Renal cortex interstitium (tissue), 11 donors: Measurements from ENCODE around the gene HEY2. TPM values are rescaled to one million over a fixed set of nuclear protein-coding genes. Genes with fewer than 3 reads are reported as not detected.

Source experiments
- DNase-seq, 11 donors: peaks; one replicate each; pipeline ENCODE4 v3.0.0-alpha.2; 2013; ENCODE audit warnings: low read depth in 9 of 11, low spot score in 4 of 11; ENCODE audit errors: extremely low read depth in 1 of 11
- polyA plus RNA-seq, 3 donors: library from polyadenylated mRNA; unstranded; fragments of 120-200 nt; gene quantifications; one replicate each; pipeline ENCODE4 v1.2.1, GENCODE V29; 2013; ENCODE audit not compliant: insufficient read length in 3 of 3

Gene HEY2
- polyA plus RNA-seq, 3 donors: 7.0 to 7.6 (median 7.3) TPM

DNA sequence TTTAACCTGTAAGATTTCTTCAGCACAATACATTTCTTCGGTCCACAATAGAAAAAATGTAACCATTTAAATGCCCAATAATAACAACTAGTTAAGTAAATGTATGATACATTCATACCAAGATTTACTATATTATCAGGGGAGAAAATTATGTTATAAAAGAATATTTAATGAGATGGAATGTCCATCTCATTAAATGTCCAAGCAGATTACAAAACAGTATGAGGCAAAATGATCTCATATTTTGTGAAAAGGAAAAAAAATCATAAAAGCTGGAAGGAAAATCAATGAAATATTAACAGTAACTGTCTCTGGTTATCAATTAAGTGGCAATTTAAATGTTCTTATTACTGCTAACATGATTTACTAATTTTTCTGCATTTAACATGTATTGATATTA lies 10.1 kb upstream of the HEY2 start:
- DNase-seq: no peak

- no peak for DNase-seq
Observed at GRCh38 chr6:125741336-125741735, 8.1 kb upstream of the HEY2 start.

DNA sequence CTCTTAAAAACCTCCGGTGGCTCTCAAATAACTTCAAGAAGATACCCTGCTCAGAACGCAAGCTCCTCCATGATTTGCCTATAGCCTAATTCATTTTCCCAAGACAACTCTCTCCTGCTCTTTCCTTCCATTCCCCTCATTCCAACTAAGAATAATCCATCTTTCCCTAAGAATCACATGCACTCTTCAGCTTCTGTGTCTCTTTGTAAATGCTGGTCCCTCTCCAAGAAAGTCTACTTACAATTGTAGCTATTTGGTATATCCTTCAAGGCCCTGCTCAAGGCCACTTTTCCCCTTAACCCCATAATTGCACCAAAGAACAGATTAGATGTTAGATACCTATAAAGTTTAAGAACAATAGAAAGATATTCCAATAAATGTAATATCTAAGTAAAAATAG lies 7.4 kb upstream of the HEY2 start:
- DNase-seq: no peak

DNA sequence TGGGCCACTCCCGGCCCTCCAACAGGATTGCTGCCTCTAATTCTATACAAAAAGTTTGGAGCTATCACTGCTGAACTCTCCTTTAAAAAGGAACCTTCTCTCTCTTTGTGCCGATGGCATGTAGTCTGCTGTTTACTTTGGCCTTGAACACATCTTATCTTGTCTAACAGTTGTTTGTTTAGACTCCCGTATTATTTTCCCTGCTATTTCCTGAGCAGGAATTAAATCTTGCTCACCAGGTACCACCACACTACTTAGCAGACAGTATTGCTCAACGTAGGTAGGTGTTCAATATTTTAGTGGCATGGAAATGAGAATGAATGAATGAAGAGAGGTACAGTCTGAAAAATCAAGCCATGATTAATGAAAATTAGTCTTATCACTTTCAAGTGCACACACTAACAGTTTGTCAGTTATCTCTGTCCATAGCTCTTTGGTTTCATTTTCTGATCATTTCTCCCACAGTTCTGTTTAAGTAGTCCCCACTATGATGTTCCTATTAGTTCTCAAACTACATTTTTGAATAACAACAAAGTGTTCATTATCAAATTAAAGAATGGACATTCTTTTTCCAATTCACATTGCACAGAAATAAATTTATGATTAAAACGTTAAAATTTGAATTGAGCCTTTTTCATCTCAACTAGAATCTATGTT lies 6.8 kb upstream of the HEY2 start:
- DNase-seq: no peak

- DNase-seq: no peak
Observed at GRCh38 chr6:125743604-125744003, 5.8 kb upstream of the HEY2 start.

- DNase-seq: no peak
Observed at GRCh38 chr6:125745281-125746018, 4.0 kb upstream of the HEY2 start.

- no peak for DNase-seq
Observed at GRCh38 chr6:125746019-125746414, 3.4 kb upstream of the HEY2 start.

GRCh38 chr6:125746731-125747588 lies 2.5 kb upstream of the HEY2 start:
- peak in 5 of 11 donors; percentile 41 to 67 (median 42) for DNase-seq

GRCh38 chr6:125747589-125748405 lies 1.6 kb upstream of the HEY2 start:
- peak in 1 of 11 donors; percentile 23 for DNase-seq

DNA sequence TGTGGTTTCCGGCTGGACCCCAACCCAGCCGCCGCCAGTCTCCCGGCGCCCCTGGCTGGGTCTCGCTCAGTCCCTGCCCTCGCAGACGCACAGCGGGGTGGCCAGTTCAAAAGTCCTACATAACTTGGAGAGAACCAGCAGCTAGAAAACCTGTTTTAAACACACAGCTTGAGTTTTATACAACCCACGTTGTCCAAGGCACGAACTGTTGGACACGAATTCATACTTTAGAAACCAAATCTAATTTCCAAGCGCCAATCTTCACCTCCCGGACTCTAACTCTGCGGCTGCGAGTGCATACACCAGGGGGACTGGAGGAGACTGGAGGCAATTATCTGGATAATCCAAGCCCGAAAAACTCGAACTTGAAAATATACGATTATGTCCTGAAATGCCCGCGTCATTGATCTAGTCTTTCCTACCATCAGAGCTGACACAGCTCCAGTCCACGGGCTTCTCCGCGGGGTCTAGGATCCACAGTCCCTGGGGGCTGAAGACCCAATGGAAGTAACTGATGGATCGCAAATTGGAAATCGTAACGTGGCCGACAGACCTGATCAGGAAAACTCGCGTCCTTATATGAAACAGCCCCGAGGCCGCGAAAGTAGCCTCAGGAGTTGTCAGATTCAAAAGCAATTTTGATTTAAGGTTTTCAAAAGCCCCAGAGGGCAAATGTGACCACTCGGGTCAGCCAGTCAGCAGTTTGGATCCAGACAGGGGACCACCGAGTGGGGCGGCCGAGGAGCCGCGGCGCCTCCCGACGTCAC lies 843 bp upstream of the HEY2 start:
- DNase-seq: peak in 2 of 11 donors; percentile 20 to 26

- peak in 2 of 11 donors; percentile 19 to 28 for DNase-seq
Observed at GRCh38 chr6:125749865-125750691, 646 bp downstream of the HEY2 start.

DNA sequence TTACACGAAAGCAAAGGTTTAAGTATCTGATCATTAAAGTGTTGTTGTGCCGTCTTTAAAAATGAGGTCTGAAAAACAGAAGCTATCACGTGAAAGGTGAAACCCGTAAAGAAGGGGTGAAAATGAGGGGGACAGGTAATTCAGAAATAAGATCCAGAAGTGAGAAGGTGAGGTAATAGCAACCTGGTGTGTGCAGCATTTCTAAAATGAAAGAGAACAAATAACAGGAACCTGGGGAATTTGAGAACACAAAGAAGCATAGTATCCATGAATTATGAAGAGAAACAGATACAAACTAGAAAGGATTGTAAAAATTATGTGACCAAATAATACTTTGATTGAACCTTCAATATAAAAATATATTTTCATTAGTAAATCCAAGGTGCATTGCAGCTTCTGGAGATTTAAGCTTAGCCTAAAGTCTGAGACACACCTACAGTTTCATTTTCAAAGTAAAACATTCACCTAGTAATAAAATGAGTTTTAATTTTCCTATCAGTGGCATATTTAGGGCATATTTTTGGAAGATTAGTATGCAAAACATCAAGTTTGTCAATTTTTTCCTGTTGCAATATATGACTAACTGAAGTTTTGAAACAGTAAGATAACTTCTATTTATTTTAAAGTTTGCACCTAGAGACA lies 1.4 kb downstream of the HEY2 start:
- DNase-seq: no peak

DNA sequence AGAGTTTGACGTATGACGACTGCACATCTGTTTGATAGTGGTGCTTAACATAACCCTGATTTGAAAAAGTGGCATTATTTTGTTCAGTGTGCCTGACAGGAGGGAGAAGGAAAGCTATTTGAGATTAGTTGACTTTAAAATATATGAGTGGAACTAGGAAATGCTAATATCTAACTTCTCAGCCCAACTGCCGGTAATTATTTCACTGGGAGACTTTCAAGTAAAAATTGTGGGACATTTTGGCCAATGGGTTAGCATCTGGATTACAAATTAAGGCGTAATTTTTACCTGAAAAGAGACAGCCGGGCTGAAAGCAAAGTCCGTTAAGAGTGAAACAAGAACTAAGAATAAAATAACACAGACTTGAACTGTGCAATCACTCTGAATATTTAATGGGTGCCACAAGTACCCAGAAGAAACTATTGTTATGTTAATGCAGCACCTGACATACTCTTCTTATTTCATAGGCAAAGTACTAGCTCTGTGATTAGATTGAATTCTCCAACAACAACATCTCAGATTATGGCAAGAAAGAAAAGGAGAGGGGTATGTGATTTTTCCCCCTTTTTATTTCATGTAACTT lies 2.0 kb downstream of the HEY2 start:
- DNase-seq: no peak

GRCh38 chr6:125752773-125753172 lies 3.3 kb downstream of the HEY2 start:
- no peak for DNase-seq

- no peak for DNase-seq
Observed at GRCh38 chr6:125753218-125753936, 3.9 kb downstream of the HEY2 start.

DNA sequence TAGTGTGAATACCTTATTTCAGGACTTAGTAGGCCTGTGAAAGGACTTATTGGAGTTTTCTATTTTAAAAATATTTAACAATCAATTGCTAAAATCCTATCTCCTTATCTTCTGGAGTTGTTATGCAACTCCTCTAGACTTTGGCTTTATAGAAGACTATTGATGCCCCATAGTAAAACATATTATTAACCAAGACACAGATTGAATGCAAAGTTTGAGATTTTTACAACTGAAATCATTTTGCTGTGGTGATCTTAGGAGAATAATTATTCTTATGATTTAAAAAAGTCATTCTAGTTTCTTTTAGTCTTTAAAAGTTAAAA lies 4.5 kb downstream of the HEY2 start:
- DNase-seq: no peak
